NCI-H2029 treated with DMSO at 0.1 percent for 48 hours (cell line): Measurements from ENCODE around the gene UBAP1L.
A peak's percentile ranks its signal among the peaks of the same experiment; 100 is the strongest.
"Not testable (repeated sequence)": the region's sequence is repeated elsewhere in the genome, so short reads cannot be mapped to it uniquely, and the experiment has no call there.

ENCODE experiments used
- DNase-seq: peaks from one replicate; lab custom pipeline; 2025; lab: John Stamatoyannopoulos, UW

Gene UBAP1L

DNA sequence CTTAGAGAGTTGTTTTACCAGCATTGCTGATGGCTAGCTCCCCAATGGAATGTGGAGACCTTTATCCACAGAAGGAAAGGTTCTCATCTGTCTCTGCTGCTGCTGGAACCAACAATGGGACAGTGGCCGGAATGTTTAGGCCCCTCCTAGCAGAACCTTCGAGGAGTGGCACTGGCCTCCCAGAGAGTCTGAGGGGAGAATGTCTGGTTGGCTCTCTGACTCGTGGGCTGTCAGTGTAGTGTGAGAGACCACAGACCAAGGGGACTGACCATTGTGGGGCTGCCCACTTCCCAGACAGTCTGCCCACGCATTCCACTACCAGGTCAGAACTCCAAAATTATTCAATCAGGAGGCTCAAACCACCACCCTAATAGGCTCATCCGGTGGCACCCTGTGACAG, 52.3 kb downstream of the UBAP1L start:
- DNase-seq, result no peak

DNA sequence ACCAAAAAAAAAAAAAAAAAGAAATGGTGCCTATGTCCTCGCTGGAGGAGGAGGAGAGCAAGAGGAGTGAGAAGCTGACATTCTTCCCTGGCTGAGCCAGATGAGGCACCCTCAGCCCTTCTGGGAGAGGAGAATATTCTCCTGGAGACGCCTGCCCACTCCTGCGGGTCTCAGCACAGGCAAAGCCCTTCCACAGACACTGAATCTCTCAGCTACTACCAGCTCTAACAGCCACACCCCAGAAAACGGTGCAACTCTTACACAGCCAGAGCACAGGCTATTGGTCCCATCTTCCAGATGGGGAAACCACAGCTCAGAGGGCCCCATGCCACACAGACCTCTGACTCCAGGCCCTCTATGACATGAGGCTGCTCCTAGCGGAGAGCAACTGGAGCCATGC, 52.9 kb downstream of the UBAP1L start:
- DNase-seq, result no peak

DNA sequence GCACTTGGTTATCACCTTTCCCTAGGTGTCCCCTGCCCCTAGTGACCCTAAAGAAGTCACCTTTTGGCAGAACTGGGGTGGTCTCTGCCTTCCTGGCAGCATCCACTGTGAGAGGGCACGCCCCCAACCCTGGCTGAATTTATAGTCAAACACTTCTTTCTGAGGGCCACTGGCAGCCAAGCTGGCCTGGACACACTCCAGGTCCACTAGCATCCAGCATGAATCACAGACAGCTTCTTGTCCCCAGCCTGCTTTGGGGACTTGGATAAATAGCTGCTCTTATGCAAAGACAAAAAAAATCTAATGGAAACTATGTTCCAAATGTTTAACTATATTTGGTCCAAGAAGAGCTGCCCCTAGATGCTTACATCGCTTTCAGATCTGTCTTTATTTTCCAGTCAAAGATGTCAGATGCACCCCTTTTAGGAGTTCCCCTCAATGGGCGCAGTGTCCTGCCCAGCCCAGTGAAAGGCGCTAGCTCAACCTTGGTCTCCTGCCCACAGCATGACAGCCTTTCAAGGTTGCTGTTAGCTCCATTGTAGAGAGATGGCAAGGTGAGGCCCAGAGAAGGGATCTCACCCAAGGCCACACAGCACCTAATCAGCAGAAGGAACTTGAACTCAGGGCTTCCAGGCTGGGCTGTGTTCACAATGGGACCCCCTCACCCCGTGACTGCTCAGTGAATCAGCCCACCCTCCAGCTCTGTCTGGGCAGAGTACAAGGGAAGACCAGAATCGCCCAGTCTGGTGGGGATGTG, 54.2 kb downstream of the UBAP1L start:
- DNase-seq, result no peak

DNA sequence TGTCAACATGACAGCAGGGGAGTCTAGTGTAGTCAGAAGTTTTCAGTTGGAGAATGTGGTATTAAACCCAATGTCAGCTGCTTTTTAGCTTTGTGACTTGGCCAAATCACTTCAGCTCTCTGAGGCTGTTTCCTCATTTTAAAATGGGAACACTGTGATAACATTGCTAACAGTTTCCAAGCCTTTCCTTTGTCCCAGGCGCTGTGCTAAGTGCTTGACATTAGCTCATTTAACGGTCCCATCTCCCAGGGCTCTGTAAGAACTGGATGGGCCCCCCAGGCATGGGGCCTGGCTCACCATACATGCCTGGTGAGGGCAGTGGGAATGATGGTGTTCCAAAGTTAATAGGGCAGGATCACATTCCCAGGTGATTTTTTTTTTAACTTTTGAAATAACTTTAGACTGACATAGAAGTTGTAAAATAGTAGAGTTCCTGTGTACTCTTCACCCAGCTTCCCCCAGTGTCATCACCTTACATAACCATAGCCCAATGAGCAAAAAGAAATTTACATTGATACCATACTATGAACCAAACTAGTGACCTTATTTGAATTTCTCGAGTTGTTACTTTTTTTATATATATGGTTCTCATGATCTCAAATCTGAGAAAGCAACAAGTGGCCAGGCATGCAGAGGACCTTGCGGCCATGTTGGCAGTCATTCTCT, 54.9 kb downstream of the UBAP1L start:
- DNase-seq, result no peak

DNA sequence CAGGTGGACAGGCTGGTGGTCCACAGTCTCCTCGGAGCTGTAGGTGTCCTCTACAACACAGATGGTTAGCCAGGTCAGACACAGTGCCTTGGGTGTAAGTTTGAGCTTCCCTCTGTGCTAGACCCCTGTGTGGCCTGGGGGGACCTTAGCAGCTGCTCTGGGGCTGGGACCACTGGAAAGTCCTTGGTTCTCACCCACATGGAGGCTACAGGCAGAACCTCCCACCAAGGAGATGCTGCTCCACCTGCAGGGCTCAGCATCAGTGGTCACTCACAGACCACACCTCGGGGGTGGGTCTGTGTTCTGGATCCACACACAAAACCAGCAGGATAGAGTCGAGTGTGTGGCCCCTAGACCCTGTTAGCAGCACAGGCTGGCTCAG, 55.6 kb downstream of the UBAP1L start:
- DNase-seq, result no peak

DNA sequence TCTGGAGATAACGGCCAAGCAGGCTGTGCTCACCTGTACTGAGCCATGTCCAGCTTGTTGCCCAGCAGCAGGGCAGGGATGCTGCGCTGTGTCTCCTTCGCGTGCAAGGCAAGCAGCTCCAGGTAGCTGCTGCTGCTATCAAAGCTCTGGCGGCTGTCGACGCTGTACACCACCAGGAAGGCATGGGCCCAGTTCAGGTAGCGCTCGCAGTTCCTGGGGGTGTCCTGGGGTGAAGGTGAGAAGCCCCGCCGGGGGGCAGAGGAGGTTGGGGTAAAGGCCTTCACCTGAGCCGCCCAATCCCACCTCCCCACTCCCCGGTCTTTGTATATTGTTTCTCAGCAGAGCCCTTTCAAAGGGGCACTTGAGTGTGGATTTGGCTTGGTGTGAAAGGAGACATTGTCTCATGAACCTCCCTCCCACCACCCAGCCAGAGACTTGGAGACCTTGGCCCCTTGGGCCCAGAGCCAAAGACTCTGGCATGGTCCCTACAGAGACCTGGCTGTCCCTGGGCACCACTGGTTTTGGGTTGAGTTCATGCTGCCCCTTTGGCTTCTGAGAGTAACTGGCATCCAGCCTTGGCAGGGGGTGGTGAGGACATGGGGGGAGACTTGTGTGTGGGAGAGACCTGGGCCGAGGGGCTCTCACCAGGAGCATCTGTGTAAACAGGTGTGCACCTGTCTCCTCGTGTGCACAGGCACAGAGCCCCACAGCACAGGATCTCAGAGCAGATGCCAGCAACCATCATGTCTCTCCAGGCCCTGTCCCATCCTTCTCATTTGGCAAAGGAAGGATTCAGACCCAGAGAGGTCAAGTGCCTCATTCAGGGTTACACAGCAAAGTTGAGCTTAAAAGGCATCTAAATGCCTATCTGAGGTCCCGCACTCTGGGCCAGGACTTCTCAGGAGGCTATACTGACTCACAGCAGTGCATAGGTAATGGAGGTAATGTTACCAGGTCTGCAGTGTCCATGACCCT, 56.3 kb downstream of the UBAP1L start:
- no peak for DNase-seq

DNA sequence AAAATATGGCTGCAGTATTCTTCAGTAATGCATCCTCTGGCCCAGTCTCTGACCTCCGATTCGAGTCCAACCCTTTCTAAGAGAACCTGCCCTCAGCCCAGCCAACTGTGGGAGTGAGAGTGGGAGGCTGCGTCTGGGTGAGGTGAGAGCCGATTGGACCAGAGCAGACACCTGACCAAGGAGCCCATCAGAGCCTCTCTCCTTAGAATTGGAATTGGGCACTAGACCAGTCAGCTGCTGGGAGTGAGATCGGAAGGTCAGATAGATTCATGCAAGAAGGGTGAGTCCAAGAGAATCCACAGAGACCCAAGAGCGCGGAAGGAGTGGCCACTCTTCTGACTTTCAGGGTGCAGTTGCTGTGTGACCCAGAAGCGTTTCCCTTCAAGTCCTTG, 57.5 kb downstream of the UBAP1L start:
- no peak for DNase-seq

DNA sequence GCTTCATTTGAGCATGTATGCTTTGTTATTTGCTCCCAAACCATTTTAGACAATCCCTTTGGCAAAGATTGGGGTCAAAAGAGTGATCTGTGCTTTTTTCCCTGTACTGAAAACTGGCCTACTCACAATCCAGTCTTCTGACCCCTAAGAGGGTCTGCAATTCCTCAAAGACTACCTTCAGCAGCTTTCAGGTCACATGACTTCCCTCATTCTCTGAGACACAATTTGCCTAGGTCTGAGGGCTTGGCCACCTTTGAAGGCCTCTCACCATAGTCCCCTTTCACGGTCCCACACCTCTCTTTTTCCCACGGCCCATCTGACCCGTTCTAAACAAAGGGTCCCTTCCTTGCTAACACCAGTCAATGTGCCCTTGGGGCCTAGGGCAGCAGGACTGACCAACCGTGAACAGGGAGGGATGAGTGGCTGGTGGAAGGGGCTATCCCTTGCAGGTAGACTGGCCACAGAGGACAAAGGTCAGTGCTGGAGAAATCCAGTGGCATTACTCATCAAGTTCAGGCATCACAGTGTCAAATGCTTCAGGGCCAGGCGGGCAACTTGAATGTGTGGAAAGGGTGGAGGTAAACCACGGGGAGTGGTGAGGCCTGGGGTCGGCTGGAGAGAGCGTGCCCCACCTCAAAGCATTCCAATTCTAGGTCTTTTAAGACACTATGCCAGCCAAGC, 58.0 kb downstream of the UBAP1L start:
- DNase-seq, result no peak

DNA sequence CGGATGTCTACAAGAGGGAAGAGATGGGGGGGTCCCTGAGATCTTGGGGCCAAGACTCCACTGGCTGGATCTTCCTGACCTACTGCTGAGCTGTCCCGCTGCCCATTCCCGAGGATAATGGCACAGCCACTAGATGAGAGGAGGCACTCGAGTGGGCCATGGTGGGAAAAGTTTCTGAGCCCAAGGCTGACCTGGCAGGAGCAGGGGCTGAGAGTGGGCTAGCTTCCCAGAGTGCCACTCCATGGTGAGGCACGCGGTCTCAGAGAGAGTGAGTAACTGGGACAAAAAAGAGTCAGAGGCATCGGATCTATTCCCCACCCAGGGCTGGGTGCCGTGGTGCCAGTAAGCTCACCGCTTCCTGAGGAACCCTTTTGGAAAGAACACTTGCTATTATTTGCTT, 58.9 kb downstream of the UBAP1L start:
- DNase-seq, result no peak

DNA sequence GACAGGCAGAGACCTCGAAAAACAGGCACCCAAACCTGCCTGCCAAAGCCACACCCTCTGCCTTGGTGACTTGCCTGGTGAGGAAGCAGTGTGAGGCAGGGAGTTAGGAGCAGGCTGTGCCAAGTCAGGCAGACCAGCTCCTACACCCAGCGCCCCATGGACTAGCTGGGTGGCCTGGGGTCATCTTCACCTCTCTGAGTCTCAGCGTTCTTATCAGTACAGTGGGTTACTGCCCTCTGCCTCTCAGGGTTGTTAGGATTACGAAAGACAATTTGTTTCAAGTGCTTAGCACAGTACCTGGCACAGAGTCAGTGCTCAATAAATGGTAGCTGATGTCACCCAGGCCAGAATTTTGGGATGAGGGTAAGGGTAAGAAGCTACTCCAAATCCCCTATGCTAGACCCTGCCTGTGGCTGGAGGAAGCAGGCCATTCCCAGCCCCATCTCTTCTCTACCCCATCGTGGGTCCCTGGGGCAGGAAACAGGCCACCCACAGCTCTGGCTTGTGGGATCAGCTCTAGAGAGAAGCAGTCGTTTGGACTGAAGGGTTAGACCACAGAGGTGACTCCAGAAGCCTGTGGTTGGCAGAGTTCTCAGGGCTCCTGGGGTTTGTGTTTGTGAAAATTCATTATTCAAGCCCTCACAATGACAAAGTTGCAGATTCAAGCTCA, 59.7 kb downstream of the UBAP1L start:
- DNase-seq, result no peak

DNA sequence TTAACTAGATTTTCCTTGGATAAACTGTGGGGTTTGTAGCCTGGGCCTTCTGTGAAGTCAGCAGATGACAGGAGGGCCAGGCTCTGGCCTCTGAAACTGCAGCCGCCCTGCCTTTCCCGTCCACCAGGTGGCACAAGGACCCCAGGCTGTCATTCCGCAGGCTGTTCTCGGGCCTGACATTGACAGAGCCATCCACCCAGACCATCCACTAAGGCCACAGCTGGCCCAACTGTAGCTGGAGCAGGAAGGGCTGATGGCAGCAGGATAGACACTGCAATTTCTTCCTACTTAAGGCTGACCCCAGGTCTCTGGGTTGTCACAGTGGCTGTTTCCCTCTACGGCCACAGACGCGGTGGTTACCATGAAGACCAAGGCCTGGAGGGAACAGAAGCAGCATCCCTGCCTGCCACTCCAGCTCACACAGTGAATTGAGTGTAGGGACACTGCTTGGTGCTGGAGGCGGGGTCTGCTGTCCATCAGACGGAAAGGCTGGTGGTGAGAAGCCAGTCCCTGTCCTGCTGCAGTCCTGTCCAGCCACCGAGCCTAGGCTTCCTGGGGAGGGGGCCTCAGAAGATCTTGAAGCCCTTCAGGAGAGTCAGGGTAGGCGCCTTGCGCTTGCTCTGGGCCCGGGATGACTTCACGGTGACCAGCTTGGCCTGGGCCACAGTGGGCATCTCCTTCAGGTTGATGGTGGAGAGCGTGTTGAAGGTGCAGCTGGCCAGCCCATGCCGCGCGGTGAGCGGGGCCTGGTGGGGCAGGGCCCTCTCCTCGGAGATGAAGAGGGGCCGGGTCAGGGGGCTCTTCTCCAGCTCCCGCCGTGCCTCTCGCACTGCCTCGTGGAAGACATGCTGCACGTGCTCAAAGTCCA, 60.4 kb downstream of the UBAP1L start:
- DNase-seq, result no peak

DNA sequence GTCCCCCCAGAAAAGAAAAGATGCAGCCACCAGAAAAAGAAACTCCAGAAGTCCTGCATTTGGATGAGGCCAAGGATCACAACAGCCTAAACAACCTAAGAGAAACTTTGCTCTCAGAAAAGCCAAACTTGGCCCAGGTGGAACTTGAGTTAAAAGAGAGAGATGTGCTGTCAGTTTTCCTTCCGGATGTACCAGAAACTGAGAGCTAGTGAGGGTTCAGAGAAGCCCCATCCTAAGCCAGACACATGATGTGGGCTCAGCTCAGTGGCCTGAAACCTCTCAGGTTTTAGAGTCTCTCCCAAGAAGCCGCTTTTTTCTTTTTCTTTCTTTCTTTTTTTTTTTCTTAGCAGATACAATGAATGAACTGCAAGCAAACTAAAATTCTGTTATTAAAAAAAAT, 62.0 kb downstream of the UBAP1L start:
- DNase-seq, result no peak

DNA sequence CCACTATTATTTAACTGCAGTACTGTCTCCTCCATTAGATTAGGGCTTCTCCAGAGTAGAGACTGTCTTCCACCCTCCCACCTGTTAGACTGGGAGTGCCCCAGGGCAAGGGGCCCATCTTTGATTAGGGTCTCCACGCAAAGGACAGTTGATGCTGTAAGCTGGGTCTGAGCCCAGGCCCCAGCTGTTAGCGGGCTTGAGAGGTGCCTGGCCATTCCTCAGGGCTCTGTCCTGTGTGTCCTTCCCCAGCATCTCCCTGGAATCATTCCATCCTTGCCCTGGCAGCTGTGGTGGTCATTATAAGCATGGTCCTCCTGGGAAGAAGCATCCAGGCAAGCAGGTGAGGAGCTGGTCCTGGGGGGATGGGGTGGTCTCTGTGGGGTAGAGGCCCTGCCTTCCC, 63.7 kb downstream of the UBAP1L start:
- DNase-seq, result no peak

DNA sequence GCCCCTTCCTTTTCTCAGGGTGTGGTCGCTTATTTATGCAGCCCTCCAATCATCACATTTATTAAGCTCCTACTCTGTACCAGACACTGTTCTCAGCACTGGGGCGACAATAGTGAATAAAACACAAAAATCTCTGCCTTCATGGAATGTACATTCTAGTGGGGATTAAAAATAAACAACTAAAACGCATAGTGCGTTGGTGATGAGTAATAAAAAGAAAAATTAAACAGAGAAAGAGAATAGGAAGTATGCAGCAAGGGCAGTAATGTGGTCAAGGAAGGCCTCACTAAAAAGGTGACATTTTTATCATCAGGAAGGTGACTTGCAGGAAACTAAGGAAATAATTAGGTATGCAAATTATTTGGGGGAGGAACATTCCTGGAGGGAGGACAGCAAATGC, 64.7 kb downstream of the UBAP1L start:
- DNase-seq, result no peak

DNA sequence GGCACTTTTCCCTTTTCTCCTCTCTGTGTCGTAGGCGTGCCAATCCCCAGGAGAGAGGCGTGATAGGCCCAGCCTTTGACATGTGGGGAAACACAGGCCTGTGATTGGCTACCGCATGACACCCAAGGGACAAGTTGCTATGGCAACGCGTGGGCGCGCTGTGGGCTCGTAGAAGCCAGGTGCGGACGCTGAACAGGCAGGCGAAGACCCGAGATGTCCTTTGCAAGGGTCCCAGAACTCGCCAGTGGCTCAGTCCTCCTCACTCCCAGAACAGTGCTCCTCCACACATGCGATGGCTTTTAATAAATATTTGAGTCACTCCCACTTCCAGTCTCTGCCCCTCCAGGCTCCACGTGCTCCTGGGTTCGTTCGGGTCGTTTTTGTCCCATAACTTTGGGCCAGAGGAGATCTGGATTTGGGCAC, 65.6 kb downstream of the UBAP1L start:
- peak; percentile 46 for DNase-seq

DNA sequence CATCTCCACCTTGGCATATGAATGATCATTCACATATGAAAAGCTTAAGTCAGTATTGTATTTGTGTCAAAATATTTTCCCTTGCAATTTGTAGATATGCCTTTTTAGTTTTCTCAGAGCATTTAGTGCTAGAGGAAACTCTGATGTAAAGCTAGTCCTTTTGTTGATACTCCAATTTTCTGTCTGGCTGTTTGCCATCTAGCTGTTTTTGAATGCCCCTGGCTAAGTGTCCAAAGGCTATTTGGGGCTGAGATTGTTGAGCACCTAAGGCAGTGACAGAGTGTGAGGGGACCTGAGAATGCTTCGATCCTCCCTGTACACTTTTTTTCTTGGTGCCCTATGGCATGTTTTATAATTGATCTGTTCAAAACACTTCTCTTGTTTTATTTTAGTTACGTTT, 66.8 kb downstream of the UBAP1L start:
- DNase-seq, result no peak

DNA sequence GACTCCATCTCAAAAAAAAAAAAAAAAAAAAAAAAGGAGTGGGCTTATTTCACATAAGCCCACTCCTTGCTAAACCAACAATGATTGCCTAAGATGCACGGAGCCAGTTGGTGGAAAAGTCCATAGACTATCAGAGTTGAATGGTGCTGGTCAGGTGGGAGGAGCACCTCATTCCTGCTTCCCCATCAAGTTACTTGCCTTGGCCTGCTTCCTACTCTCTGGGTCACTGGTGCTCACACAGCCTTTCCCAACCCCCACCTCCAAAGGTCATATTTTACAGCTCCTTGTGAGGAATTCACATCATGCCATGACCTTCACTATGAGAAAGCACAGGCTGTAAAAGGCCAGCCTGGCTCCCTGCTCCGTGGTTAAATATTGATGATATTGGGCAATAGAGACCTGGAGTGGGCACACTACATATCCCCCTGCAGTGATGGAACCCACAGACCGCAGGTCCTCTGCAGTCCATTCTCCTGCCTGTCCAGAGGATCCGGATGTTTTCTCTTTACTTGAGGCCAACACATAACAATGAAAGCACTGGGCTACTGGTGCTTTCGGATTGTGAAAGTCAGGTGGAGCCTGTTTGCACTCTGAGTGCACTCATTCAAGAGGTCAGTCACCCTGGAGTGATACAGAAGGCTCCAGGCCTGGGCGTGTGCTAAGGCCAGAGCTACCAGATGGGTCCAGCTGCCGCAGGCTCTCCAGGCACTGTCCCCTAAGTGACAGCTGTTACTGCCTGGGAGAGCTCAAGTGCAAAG, 70.1 kb downstream of the UBAP1L start, which contains the start of gene SLC51B:
SLC51B (plus strand) TSS at position 664 of the 758 bp plus-strand sequence. CDS start 4,618 bp downstream, outside the sequence.
- DNase-seq, result no peak

DNA sequence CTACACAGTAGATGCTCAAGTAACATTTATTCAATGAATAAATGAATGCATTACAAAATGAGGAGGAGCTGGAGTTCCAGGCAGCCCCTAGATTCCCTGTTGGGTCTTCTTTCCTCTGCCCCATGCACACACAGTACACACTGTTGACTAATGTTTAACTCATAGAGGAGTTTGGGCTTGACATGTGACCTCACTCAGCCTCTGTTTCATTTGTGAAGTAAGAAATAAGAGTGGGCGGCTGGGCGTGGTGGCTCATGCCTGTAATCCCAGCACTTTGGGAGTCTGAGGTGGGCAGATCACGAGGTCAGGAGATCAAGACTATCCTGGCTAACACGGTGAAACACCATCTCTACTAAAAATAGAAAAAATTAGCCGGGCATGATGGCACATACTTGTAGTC, 70.8 kb downstream of the UBAP1L start:
- not testable (repeated sequence) for DNase-seq

DNA sequence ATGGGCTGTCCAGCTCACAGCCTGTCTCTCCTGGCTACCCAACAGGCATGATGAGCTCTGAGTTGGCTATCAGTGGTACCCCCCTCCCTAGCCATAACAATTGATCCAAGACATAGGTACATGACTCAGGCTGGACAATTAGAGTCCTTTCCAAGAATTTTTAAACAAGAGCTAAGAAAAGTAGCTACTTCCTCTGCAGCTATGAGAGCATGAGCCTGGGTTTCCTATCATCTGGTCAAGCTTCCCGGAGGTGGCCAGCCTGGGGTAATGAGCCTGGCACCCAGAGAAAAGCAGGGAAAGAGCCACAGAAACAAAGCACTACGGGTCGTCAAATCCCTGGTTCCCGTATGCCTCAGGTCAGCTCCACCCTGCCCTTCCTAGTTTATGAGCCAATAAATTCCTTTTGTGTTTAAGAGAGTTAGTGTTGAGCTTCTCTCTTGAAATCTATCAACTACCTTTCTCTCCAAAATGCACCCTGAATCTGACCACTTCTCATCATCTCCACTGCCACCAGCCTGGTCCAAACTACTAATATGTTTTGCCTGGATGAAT, 72.1 kb downstream of the UBAP1L start:
- no peak for DNase-seq
